ENCODE results near the gene CEL.

- TF ChIP-seq ZNF274 (IDR thresholded peaks at IDR 0.05; ENCODE audit: low read depth, low read length) (no peak), YY1 (IDR thresholded peaks at IDR 0.05; ENCODE audit: insufficient read depth, insufficient read length) (no peak)
These were observed 39.0 kb downstream of the CEL start for GRCh38 chr9:133100506-133101355.
